Muscle of back (tissue), 11 donors: ENCODE measurements around the gene SLC4A8. TPM values are rescaled to one million over a fixed set of nuclear protein-coding genes. Genes with fewer than 3 reads are reported as not detected.
"Not testable (repeated sequence)": the region's sequence is repeated elsewhere in the genome, so short reads cannot be mapped to it uniquely, and the experiment has no call there.

Experiments used
- DNase-seq, 3 donors: peaks; one replicate each; pipeline versions ENCODE4 v3.0.0 to v3.0.0-alpha.2; 2013
- polyA plus RNA-seq, 10 donors: library from polyadenylated mRNA; unstranded; fragments of 120-200 nt; gene quantifications; one replicate each; pipeline ENCODE4 v1.2.1, GENCODE V29; 2013; ENCODE audit not compliant: insufficient read length in 10 of 10

The SLC4A8 gene
- polyA plus RNA-seq, 10 donors = 0.58 to 2.5 (median 1.1) TPM

GRCh38 chr12:51424094-51424661 lies 453 bp upstream of the SLC4A8 start:
- no peak for DNase-seq

GRCh38 chr12:51428256-51428655 lies 3.6 kb downstream of the SLC4A8 start:
- DNase-seq = no peak

- DNase-seq = no peak
Measured at GRCh38 chr12:51429700-51430099, 5.1 kb downstream of the SLC4A8 start.

GRCh38 chr12:51430196-51430895 lies 5.7 kb downstream of the SLC4A8 start:
- DNase-seq = no peak

- no peak for DNase-seq
Measured at GRCh38 chr12:51432921-51433320, 8.3 kb downstream of the SLC4A8 start.

- DNase-seq = no peak
Measured at GRCh38 chr12:51434305-51434704, 9.7 kb downstream of the SLC4A8 start.

GRCh38 chr12:51437431-51437830 lies 12.8 kb downstream of the SLC4A8 start:
- DNase-seq = no peak

GRCh38 chr12:51439330-51439729 lies 14.7 kb downstream of the SLC4A8 start:
- DNase-seq = no peak

GRCh38 chr12:51441583-51441982 lies 17.0 kb downstream of the SLC4A8 start:
- no peak for DNase-seq

GRCh38 chr12:51442324-51442723 lies 17.7 kb downstream of the SLC4A8 start:
- no peak for DNase-seq

GRCh38 chr12:51443573-51443972 lies 18.9 kb downstream of the SLC4A8 start:
- no peak for DNase-seq

GRCh38 chr12:51448618-51449256 lies 24.1 kb downstream of the SLC4A8 start:
- DNase-seq = no peak

- no peak for DNase-seq
Measured at GRCh38 chr12:51449580-51450246, 25.1 kb downstream of the SLC4A8 start.

- no peak for DNase-seq
Measured at GRCh38 chr12:51450333-51450732, 25.7 kb downstream of the SLC4A8 start.

GRCh38 chr12:51450806-51451205 lies 26.2 kb downstream of the SLC4A8 start:
- DNase-seq = no peak

GRCh38 chr12:51454016-51454415 lies 29.4 kb downstream of the SLC4A8 start:
- not testable (repeated sequence) for DNase-seq

GRCh38 chr12:51455050-51455449 lies 30.4 kb downstream of the SLC4A8 start:
- not testable (repeated sequence) for DNase-seq

- DNase-seq = no peak
Measured at GRCh38 chr12:51458635-51459034, 34.0 kb downstream of the SLC4A8 start.

GRCh38 chr12:51460519-51460918 lies 35.9 kb downstream of the SLC4A8 start:
- DNase-seq = no peak

GRCh38 chr12:51465491-51465890 lies 40.9 kb downstream of the SLC4A8 start:
- no peak for DNase-seq

- DNase-seq = no peak
Measured at GRCh38 chr12:51470116-51470515, 45.5 kb downstream of the SLC4A8 start.

- no peak for DNase-seq
Measured at GRCh38 chr12:51471111-51471864, 46.7 kb downstream of the SLC4A8 start.
